ENCODE results near the gene FABP1.

Gene FABP1

DNA sequence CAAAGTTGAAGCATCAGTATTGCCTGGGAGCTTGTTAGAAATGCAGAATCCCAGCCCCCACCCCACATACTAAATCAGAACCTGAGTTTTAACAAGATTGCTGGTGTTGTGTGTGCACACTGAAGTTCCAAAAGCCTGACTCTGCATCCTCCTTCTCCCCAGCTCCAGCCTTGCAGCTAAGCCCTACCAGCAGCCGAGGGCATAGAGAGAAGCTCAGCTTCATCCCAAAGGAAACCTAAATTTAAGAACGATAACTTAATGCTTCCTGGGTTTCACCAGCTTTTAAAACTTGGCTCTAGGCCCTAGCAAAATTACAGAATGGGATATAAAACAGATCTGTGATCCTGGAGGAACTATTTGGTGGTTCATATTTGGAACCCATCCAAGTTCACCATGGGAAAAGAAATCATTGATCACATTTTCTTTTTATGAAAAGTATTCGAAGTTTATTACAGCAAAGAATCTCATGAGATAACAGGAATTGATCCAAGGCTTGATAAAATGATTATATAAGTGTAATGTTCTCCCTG, 49.2 kb downstream of the FABP1 start:
- DNase-seq (ENCODE audit: low read depth), result no peak

- DNase-seq (ENCODE audit: low read depth), result no peak
Measured at GRCh38 chr2:88077080-88077479, 50.8 kb downstream of the FABP1 start.

DNA sequence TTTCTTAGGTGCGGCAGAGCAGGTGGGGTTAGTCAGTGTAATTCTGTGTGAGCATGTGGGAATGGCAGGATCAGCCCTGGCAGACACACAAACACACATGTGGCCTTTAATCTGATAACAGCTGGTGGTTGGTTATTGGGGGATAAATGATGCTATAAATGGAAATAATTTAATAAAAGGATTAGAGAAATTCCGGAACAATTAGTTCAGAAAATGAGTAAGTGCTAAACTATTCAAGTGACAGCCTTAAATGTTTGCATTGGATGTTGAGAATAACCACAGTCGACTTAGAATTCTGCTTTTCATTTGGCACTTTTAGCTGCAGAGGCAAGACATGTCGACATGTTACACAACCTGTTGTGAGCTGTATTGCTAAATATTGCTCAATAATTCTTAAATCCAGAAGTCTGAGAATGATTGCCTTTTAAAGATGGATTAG, 53.0 kb downstream of the FABP1 start:
- peak; percentile 61 for DNase-seq (ENCODE audit: low read depth)

DNA sequence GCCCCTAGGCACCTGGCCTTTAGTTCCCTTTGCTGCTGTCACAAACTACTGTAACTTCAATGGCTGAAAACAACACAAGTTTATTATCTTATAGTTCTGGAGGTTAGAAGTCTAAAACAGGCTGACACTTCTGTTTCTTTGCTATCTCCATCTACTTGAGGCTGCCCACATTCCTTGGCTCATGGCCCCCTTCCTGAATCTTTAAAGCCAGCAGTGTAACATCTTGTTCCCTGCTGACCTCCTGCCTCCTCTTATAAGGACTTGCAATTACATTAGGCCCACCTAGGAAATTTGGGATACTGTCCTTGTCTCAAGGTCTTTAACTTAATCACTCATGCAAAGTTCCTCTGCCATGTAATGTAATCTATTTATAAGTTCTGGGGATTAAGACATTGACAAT, 53.7 kb downstream of the FABP1 start:
- DNase-seq (ENCODE audit: low read depth), result no peak
